Loucy (cell line): ENCODE measurements around the gene COL26A1.

Experiments
- H2AFZ ChIP-seq: fragments of 200-600 bp; sonication (generic); 2 replicates; pipeline ENCODE4 v1.6.0; 2016; ENCODE audit warnings: antibody characterized with exemption, mild to moderate bottlenecking, low read length, moderate library complexity
- H3F3A ChIP-seq: fragments of 200-600 bp; 2 replicates; pipeline ENCODE4 v1.6.0; 2016; ENCODE audit warnings: antibody characterized with exemption, low read depth, mild to moderate bottlenecking
- H3K27me3 ChIP-seq: fragments of 200-600 bp; sonication (generic); 2 replicates; pipeline ENCODE4 v1.6.1; 2014; ENCODE audit warnings: low read length, mild to moderate bottlenecking; ENCODE audit not compliant: insufficient read depth, poor library complexity, severe bottlenecking
- H3K36me3 ChIP-seq: fragments of 200-600 bp; sonication (generic); 2 replicates; pipeline ENCODE4 v1.6.1; 2016; ENCODE audit warnings: low read length; ENCODE audit not compliant: insufficient read depth
- H3K4me1 ChIP-seq: fragments of 200-600 bp; sonication (generic); 2 replicates; pipeline ENCODE4 v1.5.1; 2014; ENCODE audit warnings: low read length, mild to moderate bottlenecking; ENCODE audit not compliant: insufficient read depth, poor library complexity, severe bottlenecking
- H3K4me2 ChIP-seq: fragments of 200-600 bp; sonication (generic); 2 replicates; pipeline ENCODE4 v1.6.0; 2014; ENCODE audit warnings: antibody characterized with exemption, low read length, low read depth, mild to moderate bottlenecking; ENCODE audit not compliant: poor library complexity, severe bottlenecking
- H3K4me3 ChIP-seq: fragments of 200-600 bp; sonication (generic); 2 replicates; pipeline ENCODE4 v1.5.1; 2014; ENCODE audit warnings: low read length, mild to moderate bottlenecking, mixed read lengths; ENCODE audit not compliant: poor library complexity, severe bottlenecking
- H3K79me2 ChIP-seq: fragments of 200-600 bp; sonication (generic); 2 replicates; pipeline ENCODE4 v1.6.1; 2014; ENCODE audit warnings: low read length; ENCODE audit not compliant: insufficient read depth
- H3K9ac ChIP-seq: fragments of 200-600 bp; sonication (generic); 2 replicates; pipeline ENCODE4 v1.6.0; 2014; ENCODE audit warnings: mild to moderate bottlenecking, low read depth, low read length, moderate library complexity; ENCODE audit not compliant: poor library complexity, severe bottlenecking
- H3K9me2 ChIP-seq: fragments of 200-600 bp; sonication (generic); replicated peaks from 2 replicates; pipeline ENCODE4 v1.6.1; 2016; ENCODE audit warnings: low read depth, low read length, mixed read lengths
- H3K9me3 ChIP-seq: fragments of 200-600 bp; sonication (generic); 2 replicates; pipeline ENCODE4 v1.6.1; 2014; ENCODE audit warnings: mild to moderate bottlenecking, antibody characterized with exemption, low read length, low read depth; ENCODE audit not compliant: insufficient read depth
- H4K20me1 ChIP-seq: fragments of 200-600 bp; sonication (generic); 2 replicates; pipeline ENCODE4 v1.6.0; 2014; ENCODE audit warnings: antibody characterized with exemption, low read length, mild to moderate bottlenecking; ENCODE audit not compliant: insufficient read depth, poor library complexity, severe bottlenecking
- CTCF ChIP-seq: fragments of 200-600 bp; sonication (generic); conservative IDR thresholded peaks from 2 replicates; pipeline ENCODE4 v1.5.1; 2014; ENCODE audit warnings: mild to moderate bottlenecking, antibody characterized with exemption, low read length
- EZH2phosphoT487 ChIP-seq: fragments of 200-600 bp; IDR thresholded peaks from 2 replicates; pipeline ENCODE4 v1.6.1; 2018; ENCODE audit warnings: antibody characterized with exemption, mild to moderate bottlenecking, moderate library complexity, borderline replicate concordance

COL26A1 gene

GRCh38 chr7:101576998-101577397, 214.3 kb downstream of the COL26A1 start:
- Histone ChIP-seq H3K4me3 (no peak overlapping the region), H3K79me2 (no peaks in the 10 kb centered on the region), H2AFZ (no peak overlapping the region), H3K9ac (no peak overlapping the region), H3K27me3 (no peaks in the 10 kb centered on the region), H4K20me1 (no peaks in the 10 kb centered on the region), H3K9me2 (no peaks in the 10 kb centered on the region), H3K4me2 (no peak overlapping the region), H3F3A (0 out of 2 replicates have a peak, but pooled peaks cover 5% of the 10 kb centered on the region), H3K4me1 (peaks cover 13% of the 10 kb centered on the region), H3K36me3 (no peaks in the 10 kb centered on the region), H3K9me3 (peaks cover 7% of the 10 kb centered on the region; the same call in 1 of the 2 replicates)
- TF ChIP-seq EZH2phosphoT487, result no peak
- no peak for TF ChIP-seq CTCF

GRCh38 chr7:101578552-101578951, 215.9 kb downstream of the COL26A1 start:
- 0 out of 2 replicates have a peak, but pooled peaks cover 5% of the 10 kb centered on the region for H3F3A ChIP-seq
- H2AFZ ChIP-seq, result no peak overlapping the region
- H3K9me2 ChIP-seq, result no peaks in the 10 kb centered on the region
- H3K4me3 ChIP-seq, result no peak overlapping the region
- H3K79me2 ChIP-seq, result no peaks in the 10 kb centered on the region
- H4K20me1 ChIP-seq, result no peaks in the 10 kb centered on the region
- no peak overlapping the region for H3K4me2 ChIP-seq
- H3K4me1 ChIP-seq, result peaks cover 13% of the 10 kb centered on the region
- no peaks in the 10 kb centered on the region for H3K9me3 ChIP-seq
- H3K36me3 ChIP-seq, result no peaks in the 10 kb centered on the region
- no peak overlapping the region for H3K9ac ChIP-seq
- H3K27me3 ChIP-seq, result no peaks in the 10 kb centered on the region
- TF ChIP-seq EZH2phosphoT487, result no peak
- TF ChIP-seq CTCF, result no peak

GRCh38 chr7:101580596-101580995, 217.9 kb downstream of the COL26A1 start:
- TF ChIP-seq EZH2phosphoT487 (no peak), CTCF (no peak)
- no peaks in the 10 kb centered on the region for H3K27me3 ChIP-seq
- peaks cover 7% of the 10 kb centered on the region for H3K4me1 ChIP-seq
- no peak overlapping the region for H2AFZ ChIP-seq
- no peaks in the 10 kb centered on the region for H3K36me3 ChIP-seq
- no peak overlapping the region for H3K4me2 ChIP-seq
- H3K79me2 ChIP-seq, result no peaks in the 10 kb centered on the region
- no peaks in the 10 kb centered on the region for H3K9me3 ChIP-seq
- 0 out of 2 replicates have a peak, but pooled peaks cover 3% of the 10 kb centered on the region for H3F3A ChIP-seq
- H4K20me1 ChIP-seq, result no peaks in the 10 kb centered on the region
- H3K9ac ChIP-seq, result no peak overlapping the region
- H3K9me2 ChIP-seq, result no peaks in the 10 kb centered on the region
- no peak overlapping the region for H3K4me3 ChIP-seq
